NCI-H748 (cell line): ENCODE data around the gene DEFB126.
A peak's percentile ranks its signal among the peaks of the same experiment; 100 is the strongest.
"Not testable (repeated sequence)": the region's sequence is repeated elsewhere in the genome, so short reads cannot be mapped to it uniquely, and the experiment has no call there.

ENCODE experiments used
- DNase-seq: peaks from one replicate; lab custom pipeline; 2025; ENCODE audit not compliant: unreplicated experiment; lab: John Stamatoyannopoulos, UW

Gene DEFB126

GRCh38 chr20:142290-142689 is at the start of gene DEFB126:
Gene DEFB126 (plus strand): TSS chr20:142590. CDS start chr20:142629, 39 bp downstream.
- no peak for DNase-seq

DNA sequence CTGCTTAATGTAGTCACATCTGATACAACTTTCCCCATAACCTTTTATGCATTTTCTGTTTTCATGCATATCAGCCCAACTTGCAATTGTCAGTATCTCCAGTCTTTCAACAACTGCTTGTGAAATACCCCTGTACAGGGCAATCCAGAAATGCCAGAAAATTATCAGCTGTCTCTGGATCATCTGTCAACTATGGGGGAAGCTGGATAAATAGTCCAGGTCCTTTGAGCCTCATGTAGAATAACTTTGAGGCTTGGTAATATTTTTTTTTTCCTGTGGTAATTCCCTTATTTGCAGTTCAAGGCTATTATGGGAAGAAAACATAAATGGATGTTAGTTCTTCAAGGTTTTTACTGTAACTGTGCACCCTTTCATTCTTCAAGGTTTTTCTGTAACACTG is 48.7 kb upstream of the DEFB126 start:
- no peak for DNase-seq

- DNase-seq: no peak
These were observed 47.2 kb upstream of the DEFB126 start for GRCh38 chr20:95215-95614.

- DNase-seq: not testable (repeated sequence)
These were observed 44.7 kb upstream of the DEFB126 start for GRCh38 chr20:97691-98090.

DNA sequence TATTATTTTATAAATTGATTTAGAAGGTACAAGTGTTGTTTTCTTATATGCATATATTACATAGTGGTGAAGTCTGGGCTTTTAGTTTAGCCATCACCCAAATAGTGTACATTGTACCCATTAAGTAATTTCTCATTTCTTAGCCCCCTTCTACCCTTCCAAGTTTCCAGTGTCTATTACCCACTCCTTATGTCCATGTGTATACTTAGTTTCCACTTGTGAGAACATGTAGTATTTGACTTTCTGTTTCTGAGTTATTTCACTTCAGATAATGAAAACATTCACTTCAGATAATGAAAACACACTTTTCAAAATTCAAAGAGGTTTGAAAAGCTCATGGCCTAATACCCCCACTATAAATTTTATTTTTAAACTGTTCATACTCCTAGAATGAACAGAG is 40.4 kb upstream of the DEFB126 start:
- DNase-seq: no peak

DNA sequence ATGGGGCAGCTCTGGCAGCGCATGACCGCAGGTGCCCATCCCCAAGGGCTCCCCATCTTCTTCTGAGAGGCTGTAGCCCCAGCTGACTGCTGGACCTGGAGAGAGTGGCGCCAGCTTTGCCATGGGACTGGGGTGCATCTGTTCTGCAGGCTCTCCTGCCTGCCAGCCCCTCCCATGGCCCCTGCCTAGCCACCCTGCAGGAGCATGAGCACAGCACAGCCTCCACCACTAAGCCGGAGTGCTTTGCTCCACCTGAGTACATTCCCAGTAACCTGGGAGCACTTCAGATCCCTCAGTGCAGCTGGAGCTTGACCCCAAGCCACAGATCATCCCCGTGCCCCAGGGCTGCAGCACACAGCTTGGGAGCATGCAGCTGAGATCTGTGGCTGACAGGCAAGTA is 38.9 kb upstream of the DEFB126 start:
- DNase-seq: no peak

DNA sequence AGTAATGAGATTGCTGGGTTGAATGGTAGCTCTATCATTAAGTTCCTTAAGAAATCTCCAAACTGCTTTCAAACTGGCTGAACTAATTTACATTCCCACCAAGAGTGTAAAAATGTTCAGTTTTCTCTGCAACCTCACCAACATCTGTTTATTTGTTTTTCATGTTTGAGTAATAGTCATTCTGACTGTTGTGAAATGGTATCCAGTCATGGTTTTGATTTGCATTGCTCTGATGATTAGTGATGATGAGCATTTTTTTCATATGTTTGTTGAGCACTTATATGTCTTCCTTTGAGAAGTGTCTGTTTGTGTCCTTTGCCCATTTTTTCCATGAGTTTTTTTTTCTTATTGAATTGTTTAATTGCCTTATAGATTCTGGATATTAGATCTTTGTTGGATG is 30.0 kb upstream of the DEFB126 start:
- DNase-seq: no peak

GRCh38 chr20:117518-117917 is 24.9 kb upstream of the DEFB126 start:
- no peak for DNase-seq

DNA sequence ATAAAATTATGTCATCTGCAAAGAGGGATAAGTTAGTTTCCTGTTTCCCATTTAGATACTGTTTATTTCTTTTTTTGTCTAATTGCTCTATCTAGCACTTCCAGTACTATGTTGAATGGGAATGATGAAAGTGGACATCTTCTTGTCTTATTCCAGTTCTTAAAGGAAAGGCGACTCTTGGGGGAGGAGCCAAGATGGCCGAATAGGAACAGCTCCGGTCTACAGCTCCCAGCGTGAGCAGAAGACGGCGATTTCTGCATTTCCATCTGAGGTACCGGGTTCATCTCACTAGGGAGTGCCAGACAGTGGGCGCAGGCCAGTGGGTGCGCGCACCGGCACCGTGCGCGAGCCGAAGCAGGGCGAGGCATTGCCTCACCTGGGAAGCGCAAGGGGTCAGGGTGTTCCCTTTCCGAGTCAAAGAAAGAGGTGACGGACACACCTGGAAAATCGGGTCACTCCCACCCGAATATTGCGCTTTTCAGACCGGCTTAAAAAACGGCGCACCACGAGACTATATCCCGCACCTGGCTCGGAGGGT is 12.5 kb upstream of the DEFB126 start:
- peak; percentile 90 for DNase-seq

DNA sequence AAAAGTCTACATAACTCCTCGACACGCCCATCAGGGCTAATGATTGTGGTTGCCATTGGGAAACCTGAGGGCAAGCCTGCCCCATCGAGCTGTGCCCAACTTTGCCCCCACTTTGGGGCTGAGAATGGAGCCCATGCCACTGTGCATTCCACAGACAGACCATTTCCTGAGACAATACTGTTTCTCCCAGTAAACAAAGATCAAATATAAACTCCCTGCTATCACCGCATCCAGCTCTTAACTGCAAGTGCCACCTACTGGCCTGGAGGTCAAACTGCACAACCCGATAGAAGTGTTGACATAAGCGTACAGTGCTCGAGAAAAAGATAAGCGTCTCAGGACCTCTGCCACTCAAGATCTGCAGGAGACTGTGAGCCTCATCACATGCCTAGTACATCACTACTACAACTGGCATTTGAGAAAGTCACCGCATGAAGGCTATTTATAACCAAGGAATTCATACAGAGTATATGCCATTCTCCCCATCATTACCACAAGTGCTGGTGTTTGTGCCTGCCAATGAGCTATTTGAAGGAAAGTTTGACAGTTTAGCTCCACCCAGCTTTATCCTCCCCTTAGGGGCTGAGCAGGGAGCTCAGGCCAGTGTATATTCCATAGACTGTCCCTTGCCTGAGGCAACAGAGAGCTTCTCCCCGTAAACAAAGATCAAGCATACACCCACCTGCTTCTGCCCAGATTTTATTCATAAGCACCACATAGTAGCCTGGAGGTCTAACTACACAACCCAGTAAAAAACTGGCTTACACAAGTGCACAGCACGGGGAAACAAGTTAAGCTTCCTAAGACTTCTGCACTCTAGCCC is 4.5 kb upstream of the DEFB126 start:
- DNase-seq: peak; percentile 90

- no peak for DNase-seq
These were observed 3.5 kb downstream of the DEFB126 start for GRCh38 chr20:145877-146276.

DNA sequence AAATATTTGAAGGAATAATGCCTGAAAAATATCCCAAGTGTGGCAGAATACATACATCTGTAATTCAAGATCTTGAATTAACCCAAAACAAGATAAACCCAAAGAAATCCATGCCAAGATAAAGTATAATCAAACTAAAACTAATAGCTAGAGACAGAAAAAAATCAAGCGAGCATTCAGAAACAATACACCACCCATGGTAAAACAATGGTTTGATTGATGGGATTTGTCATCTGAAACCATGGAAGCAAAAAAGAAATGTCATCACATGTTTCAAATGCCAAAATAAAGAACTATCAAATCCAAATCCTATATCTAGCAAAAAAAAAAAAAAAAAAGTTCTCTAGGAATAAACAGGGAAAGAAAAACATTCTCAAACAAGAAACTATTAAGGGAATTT is 9.7 kb downstream of the DEFB126 start:
- no peak for DNase-seq

DNA sequence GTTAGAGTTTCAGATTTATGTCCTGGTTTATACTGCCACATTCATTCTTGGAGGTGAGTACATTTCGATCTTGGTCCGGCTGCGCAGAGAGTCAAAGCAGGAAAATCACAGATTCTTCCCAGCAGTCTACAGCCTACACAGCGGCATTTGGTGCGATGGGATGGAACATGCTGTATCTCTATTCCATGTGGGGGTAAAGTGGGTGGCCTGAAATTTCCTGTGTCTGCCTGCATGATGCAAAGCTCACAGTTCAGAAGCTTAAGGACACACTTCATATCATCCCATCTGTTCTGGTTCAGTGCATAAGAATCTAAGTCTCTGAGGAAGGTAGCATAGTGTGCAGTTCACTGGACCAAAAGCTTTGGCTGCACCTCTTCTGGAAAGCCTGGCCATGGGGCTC is 14.8 kb downstream of the DEFB126 start, which contains the start of gene DEFB127:
TSS of gene DEFB127 (plus strand) at position 301 of the 400 bp plus-strand sequence. CDS start at position 392, 91 bp downstream.
- no peak for DNase-seq

DNA sequence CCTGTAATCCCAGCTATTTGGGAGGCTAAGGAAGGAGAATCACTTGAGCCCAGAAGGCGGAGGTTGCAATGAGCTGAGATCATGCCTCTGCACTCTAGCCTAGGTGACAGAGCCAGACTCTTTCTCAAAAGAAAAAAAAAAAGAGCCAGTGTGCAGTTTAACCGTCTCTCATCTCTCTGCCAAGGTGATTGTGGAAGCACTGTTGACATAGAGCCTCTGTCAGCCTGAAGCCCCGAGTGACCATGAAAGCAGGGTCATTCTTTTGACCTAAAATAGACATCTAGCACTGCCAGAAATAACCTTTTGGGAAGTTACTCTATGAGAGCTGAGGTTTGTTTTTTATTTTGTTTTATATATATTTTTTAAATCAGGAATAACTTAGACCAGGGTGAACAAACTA is 22.2 kb downstream of the DEFB126 start:
- DNase-seq: no peak

GRCh38 chr20:168876-169275 is 26.5 kb downstream of the DEFB126 start:
- no peak for DNase-seq

DNA sequence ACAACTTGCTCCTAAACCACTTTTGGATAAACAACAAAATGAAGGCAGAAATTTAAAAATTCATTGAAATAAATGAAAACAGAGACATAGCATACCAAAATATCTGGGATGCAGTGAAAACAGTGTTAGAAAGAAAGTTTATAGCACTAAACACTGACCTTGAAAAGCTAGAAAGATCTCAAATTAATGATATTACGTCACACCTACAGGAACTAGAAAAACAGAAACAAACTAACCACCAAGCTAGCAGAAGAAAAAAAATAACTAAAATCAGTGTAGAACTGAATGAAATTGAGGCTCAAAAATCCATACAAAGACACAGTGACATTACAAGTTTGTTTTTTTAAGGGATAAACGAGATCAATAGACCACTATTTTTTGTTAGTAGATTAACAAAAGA is 41.9 kb downstream of the DEFB126 start:
- DNase-seq: no peak

DNA sequence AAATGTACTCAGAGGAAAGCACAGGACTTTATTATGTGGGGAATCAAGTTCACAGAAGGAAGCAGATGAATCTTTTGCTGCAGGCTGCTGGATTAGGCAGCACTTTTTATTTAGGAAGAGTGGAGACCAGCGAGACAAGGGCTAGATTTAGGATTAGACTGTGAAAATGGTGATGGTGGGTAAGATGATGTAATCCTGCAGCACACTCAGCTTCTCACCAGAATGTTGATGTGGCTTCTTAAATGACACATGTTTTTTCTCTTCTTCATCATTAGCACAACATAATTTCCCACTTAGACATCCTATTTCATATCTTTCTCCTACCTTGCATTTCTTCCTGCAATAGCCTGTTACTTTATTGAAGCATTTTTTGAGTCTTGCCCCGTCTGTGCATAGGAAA is 45.3 kb downstream of the DEFB126 start:
- DNase-seq: no peak

GRCh38 chr20:189611-190010 is 47.2 kb downstream of the DEFB126 start, which contains the start of gene DEFB128:
Gene DEFB128 (minus strand): TSS chr20:189711. CDS start chr20:189623, 88 bp downstream.
- no peak for DNase-seq
